ENCODE results near the gene STAT2. TPM values are rescaled to one million over a fixed set of nuclear protein-coding genes. Genes with fewer than 3 reads are reported as not detected.
"Not testable (repeated sequence)": the region's sequence is repeated elsewhere in the genome, so short reads cannot be mapped to it uniquely, and the experiment has no call there.

The STAT2 gene
- total RNA-seq, result 100 to 1,000 TPM in 5 of 6 donors, 10 to 100 TPM in 1; 96.1 to 553 (median 178) TPM

- Histone ChIP-seq H3K4me1 (peaks cover 14 to 37% (median 20%) of the 10 kb centered on the region in 4 donors), H3K36me3 (peaks cover 12 to 16% (median 14%) of the 10 kb centered on the region in 4 donors), H3K27ac (peak within 1 kb of the TSS; percentile 89 to 93 (median 90)), H3K9me3 (no peaks in the 10 kb centered on the region), H3K4me3 (peak within 1 kb of the TSS; percentile 66 to 92 (median 73)), H3K27me3 (no peaks in the 10 kb centered on the region)
- ATAC-seq (ENCODE audit: low FRiP score in 2 of 2) (peak; percentile 99), DNase-seq (peak; percentile 99 to 100)
- 0 to 1% methylated on average over 32 to 54 of the region's 54 CpGs for WGBS, 2 donors
- TF ChIP-seq POLR2A (IDR thresholded peaks at IDR 0.05) (peak in 3 of 4 donors; percentile 63 to 91 (median 87)), CTCF (IDR thresholded peaks at IDR 0.05) (no peak), EP300 (IDR thresholded peaks at IDR 0.05) (peak in 2 of 4 donors; percentile 53 to 88), POLR2AphosphoS5 (IDR thresholded peaks at IDR 0.05) (peak; percentile 70 to 92)
Measured at GRCh38 chr12:56359851-56360767, at the start of gene STAT2. Gene STAT2 (minus strand): TSS chr12:56360107. CDS start chr12:56356571, 3,536 bp downstream.

- WGBS, 2 donors, result 90 to 93% methylated on average over 5 of the region's 5 CpGs
- DNase-seq (no peak), ATAC-seq (ENCODE audit: low FRiP score in 2 of 2) (no peak)
- Histone ChIP-seq H3K36me3 (no peaks in the 10 kb centered on the region), H3K4me1 (no peaks in the 10 kb centered on the region), H3K4me3 (no peak overlapping the region), H3K27ac (no peak overlapping the region), H3K9me3 (no peaks in the 10 kb centered on the region), H3K27me3 (no peaks in the 10 kb centered on the region)
- TF ChIP-seq POLR2AphosphoS5 (IDR thresholded peaks at IDR 0.05) (no peak), CTCF (IDR thresholded peaks at IDR 0.05) (no peak), EP300 (IDR thresholded peaks at IDR 0.05) (no peak), POLR2A (IDR thresholded peaks at IDR 0.05) (no peak)
Measured at GRCh38 chr12:56408799-56409417, 49.0 kb upstream of the STAT2 start.

GRCh38 chr12:56404227-56404626 lies 44.3 kb upstream of the STAT2 start:
- not testable (repeated sequence) for H3K36me3 ChIP-seq; DNase-seq; H3K4me3 ChIP-seq; H3K9me3 ChIP-seq; H3K27ac ChIP-seq; H3K4me1 ChIP-seq; H3K27me3 ChIP-seq; ATAC-seq (ENCODE audit: low FRiP score in 2 of 2)
- WGBS, 2 donors, result 88 to 94% methylated on average over 3 of the region's 3 CpGs

GRCh38 chr12:56401612-56402011 lies 41.7 kb upstream of the STAT2 start:
- H3K36me3 ChIP-seq; H3K4me3 ChIP-seq; H3K27ac ChIP-seq; DNase-seq; H3K27me3 ChIP-seq; ATAC-seq (ENCODE audit: low FRiP score in 2 of 2); H3K4me1 ChIP-seq: not testable (repeated sequence)
- H3K9me3 ChIP-seq, result peaks cover 0 to 16% (median 8%) of the 10 kb centered on the region in 4 donors

- H3K4me3 ChIP-seq; H3K27me3 ChIP-seq; DNase-seq; H3K36me3 ChIP-seq; H3K4me1 ChIP-seq; ATAC-seq (ENCODE audit: low FRiP score in 2 of 2); H3K27ac ChIP-seq: not testable (repeated sequence)
- WGBS, 2 donors, result 69 to 91% methylated on average over 1 to 2 of the region's 3 CpGs
- peaks cover 0 to 16% (median 8%) of the 10 kb centered on the region in 4 donors for H3K9me3 ChIP-seq
Measured at GRCh38 chr12:56401125-56401524, 41.2 kb upstream of the STAT2 start.

GRCh38 chr12:56399466-56399865 lies 39.6 kb upstream of the STAT2 start:
- DNase-seq; H3K27me3 ChIP-seq; H3K27ac ChIP-seq; H3K36me3 ChIP-seq; H3K4me3 ChIP-seq; ATAC-seq (ENCODE audit: low FRiP score in 2 of 2); H3K4me1 ChIP-seq: not testable (repeated sequence)
- 95 to 96% methylated on average over 3 of the region's 3 CpGs for WGBS, 2 donors
- peaks cover 0 to 16% (median 8%) of the 10 kb centered on the region in 4 donors for H3K9me3 ChIP-seq
